Measurements from ENCODE around the gene KIF26A.

Gene KIF26A

DNA sequence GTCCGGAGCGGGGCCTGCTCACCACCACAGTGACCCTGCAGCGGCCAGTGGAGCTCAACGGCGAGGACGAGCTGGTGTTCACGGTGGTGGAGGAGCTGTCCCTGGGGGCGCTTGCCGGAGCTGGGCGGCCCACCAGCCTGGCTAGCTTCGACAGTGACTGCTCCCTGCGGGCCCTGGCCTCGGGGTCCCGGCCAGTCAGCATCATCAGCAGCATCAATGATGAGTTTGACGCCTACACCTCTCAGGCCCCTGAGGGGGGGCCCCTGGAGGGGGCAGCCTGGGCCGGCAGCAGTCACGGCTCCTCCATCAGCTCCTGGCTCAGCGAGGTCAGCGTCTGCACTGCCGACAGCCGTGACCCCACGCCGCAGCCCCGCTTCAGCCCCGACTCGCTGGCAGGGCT lies 37.4 kb downstream of the KIF26A start:
- DNase-seq (ENCODE audit: low read depth in 1 of 2, low spot score in 1 of 2) = no peak

DNA sequence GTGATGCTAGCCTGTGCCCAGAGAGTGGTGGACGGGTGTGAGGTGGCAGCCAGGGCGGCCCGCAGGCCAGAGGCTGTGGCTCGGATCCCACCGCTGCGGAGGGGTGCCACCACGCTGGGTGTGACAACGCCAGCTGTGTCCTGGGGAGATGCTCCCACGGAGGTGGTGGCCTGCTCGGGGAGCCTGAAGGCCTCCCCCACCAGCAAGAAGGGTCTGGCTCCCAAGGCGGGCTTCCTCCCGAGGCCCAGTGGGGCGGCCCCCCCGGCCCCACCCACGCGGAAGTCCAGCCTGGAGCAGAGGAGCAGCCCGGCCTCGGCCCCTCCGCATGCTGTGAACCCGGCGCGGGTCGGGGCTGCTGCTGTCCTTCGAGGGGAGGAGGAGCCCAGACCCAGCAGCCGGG lies 38.2 kb downstream of the KIF26A start:
- DNase-seq (ENCODE audit: low read depth in 1 of 2, low spot score in 1 of 2) = no peak

DNA sequence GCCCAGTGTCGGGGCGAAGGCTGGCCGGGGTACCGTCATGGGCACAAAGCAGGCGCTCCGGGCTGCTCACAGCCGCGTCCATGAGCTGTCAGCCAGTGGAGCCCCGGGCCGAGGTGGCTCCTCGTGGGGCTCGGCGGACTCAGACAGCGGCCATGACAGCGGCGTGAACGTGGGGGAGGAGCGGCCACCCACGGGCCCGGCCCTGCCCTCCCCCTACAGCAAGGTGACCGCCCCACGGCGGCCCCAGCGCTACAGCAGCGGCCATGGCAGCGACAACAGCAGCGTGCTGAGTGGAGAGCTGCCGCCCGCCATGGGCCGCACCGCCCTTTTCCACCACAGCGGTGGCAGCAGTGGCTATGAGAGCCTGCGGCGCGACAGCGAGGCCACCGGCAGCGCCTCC lies 39.0 kb downstream of the KIF26A start:
- no peak for DNase-seq (ENCODE audit: low read depth in 1 of 2, low spot score in 1 of 2)

DNA sequence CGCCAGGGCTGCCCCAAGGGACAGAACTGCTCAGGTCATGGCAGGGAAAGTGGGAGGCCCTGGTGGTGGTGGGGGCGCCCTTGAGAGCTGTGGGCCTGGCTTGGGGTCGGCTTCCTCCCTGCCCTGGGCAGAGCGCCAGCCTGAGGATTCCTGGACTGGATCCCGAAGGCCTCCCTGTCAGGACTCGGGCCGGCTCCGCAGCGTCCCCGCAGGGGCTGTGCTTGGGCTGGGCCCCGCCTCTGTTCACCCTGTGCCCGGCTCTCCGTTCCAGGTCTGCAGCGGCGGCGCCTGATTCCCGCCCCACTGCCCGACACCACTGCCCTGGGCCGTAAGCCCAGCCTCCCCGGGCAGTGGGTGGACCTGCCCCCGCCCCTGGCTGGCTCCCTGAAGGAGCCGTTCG lies 39.9 kb downstream of the KIF26A start:
- no peak for DNase-seq (ENCODE audit: low read depth in 1 of 2, low spot score in 1 of 2)

DNA sequence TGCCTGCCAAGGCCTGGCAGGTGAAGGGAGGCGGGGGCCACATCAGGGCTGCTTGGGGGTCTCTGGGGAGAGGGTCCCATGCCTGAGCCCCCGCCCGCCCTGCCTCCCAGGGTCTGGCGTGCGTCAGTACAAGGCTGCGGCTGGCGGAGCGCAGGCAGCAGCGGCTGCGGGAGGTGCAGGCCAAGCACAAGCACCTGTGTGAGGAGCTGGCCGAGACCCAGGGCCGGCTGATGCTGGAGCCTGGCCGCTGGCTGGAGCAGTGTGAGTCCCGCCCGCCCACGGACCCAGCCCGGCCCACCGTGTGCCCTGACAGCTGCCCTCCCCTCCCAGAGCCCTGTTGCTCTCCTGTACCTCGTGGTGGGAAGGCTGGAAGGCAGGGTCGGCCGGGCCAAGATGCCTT lies 40.7 kb downstream of the KIF26A start:
- DNase-seq (ENCODE audit: low read depth in 1 of 2, low spot score in 1 of 2) = no peak

DNA sequence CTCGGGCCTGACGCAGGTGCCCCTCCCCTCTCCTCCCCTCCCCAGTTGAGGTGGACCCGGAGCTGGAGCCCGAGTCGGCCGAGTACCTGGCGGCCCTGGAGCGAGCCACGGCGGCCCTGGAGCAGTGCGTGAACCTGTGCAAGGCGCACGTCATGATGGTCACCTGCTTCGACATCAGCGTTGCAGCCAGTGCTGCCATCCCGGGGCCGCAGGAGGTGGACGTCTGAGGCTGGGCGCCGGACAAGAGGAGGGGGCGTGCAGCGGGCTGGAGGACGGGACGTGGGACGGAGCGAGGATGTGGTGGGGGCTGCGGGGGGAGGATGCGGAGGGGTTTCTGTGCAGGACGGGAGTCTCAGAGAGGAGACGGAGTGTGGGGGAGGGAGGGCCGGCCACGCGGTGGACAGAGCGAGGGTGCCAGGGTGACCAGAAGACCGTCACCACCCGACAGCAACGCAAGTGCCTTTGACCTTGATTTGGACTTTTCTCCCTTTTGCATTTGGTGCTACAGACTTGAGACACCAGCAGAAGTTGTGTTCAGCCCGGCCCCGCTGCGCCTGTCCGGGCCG lies 41.3 kb downstream of the KIF26A start:
- DNase-seq (ENCODE audit: low read depth in 1 of 2, low spot score in 1 of 2) = no peak

DNA sequence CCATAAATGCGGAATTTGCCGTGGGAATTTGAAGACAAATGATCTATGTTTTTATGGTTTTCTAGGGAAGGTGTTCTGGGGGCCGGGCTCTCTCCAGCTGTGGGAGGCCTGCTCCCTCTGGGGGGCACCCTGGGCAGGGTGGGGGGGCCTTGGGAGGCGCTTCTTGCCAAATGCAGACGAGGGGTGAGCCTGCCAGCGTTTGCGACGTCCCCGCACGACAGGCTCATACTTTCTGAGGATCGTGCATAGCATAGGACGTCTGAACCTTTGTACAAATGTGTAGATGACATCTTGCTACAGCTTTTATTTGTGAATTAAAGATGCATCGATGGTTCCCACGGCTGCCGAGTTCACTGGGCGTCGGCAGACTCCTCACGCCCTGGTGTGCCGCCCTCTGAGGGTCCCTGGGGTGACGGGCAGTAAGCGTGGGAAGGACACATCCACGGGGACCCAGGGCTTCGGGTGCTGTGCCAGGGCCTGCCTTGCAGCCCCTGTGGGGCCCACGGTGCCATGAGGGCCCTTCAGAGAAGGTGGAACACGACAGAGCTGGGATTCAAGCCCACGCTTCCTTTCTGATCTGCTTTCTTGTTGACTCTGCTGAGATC lies 42.3 kb downstream of the KIF26A start:
- no peak for DNase-seq (ENCODE audit: low read depth in 1 of 2, low spot score in 1 of 2)

DNA sequence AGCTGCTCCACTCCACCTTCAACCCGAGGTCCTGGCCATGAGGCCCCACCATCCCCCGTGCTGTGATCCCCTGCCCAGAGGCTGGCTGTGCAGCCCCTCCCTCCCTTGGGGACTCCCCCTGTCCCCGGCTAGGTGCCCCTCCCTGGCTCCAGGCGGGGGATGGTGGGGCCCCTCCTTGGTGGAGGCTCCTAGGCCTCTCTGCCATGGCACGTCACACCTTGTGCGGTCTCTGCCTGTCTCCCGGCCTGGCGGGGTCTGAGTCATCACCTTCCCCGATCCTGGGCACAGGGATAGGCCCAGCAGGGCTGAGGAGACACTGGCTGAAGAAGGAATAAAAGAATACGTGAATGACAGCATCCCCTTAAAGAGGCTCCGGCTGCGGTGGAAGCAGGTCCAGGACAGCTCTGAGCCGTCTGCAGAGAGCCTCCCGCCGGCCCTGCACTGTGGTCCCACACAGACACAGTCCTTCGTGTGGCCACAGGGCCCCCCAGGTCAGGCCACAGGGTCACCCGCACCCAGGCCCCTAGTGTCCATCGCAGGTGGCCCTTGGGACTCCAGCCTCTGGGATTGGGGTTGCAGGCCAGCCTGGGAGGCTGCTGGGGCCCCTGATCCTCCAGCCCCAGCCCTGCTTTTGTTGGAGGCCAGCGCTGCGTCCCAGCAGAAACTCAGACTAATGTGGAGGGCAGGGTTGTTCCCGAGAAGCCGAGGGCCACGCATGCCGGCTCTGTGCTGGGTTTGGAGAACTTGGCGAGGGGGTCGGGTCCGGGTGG lies 43.6 kb downstream of the KIF26A start:
- DNase-seq (ENCODE audit: low read depth in 1 of 2, low spot score in 1 of 2) = no peak

DNA sequence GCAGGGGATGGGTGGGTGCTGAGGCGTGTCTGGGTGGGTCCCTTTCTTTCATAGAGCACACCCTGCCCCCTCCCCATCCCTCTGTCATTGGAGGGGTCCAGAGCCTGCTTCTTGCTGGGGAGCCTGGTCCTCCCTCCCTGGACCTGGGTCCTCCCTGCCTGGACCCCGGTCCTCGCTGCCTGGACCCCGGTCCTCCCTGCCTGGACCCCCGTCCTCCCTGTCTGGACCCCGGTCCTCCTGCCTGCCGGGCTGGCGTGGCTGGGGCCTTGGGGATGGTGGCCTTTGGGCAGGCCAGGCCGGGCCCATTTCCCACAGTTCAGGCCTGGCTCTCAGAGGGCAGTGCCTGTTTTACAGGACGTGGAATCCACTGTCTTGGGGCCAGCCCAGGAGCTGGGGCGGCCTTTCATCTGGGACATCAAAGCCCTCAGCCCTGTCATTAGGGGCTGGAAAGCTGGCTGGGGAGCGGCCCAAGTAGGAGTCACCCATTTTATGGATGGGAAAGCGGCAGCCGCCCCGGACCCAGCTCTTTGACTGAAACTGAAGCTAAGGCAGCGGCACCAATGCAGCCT lies 44.6 kb downstream of the KIF26A start:
- no peak for DNase-seq (ENCODE audit: low read depth in 1 of 2, low spot score in 1 of 2)

DNA sequence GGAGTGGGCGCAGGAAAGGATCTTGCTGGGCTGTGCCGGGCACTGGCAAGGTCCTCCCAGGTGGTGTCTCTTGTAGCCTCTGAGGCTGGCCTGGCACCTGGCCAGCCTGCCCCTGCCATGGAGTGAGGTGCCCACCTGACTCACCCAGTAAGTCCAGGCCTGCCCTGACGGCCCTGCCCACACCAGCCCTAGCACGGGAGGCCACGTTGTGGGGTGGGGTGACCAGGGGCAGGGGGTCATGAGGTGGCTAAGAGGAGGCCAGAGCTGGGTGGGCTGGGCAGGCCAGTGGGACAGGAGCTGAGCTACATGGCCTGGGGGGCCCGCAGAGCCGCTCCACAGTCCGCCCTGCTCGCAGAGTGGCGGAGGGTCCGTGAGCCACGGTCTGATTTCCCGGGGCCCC lies 45.4 kb downstream of the KIF26A start:
- DNase-seq (ENCODE audit: low read depth in 1 of 2, low spot score in 1 of 2) = no peak

DNA sequence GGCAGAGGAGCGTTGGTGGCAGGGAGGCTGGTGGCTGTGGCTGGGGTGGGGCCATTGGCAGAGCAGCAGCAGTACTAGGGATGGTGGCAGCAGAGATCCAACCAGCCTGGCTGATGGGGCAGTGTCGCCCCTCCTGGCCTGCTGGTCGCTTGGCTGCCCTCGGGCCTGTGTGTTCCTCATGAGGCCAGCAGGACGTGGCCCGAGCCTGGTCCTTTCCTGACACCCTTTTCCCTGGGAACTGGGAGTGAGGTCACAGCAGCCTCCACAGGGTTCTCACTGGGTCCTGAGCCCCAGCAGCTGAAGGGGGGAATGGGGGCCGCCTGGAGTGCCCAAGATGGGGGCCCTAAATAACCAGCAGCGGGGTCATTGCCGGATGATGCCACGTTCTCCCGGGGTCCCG lies 46.1 kb downstream of the KIF26A start:
- DNase-seq (ENCODE audit: low read depth in 1 of 2, low spot score in 1 of 2) = no peak

DNA sequence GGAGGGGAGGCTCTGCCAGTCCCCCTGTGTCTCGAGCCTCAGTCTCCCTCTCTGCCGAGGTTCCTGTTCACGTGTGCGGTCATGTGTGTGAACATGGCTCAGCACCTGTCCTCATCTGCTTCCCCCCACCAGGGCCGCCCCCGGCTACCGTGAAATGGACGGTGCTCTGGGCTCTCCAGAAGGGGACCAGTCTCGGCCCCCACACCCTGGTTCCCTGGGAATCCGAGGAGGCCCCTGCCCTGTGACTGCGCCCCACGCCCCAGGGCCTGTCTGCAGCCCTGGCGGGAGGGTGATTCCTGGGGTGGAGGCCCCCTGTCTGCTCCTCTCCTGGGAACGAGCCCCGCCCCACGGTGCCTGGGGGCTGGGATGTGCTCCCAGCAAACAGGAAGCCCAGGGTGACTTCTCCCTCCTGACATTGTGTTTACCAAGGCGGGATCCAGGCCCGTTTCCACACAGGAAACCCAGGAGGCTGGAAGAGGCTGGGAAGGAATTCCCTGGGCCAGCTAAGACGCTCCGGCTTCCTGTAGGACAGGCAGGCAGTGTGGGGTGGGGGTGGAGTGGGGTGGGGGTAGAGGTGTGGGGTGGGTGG lies 46.6 kb downstream of the KIF26A start:
- no peak for DNase-seq (ENCODE audit: low read depth in 1 of 2, low spot score in 1 of 2)

DNA sequence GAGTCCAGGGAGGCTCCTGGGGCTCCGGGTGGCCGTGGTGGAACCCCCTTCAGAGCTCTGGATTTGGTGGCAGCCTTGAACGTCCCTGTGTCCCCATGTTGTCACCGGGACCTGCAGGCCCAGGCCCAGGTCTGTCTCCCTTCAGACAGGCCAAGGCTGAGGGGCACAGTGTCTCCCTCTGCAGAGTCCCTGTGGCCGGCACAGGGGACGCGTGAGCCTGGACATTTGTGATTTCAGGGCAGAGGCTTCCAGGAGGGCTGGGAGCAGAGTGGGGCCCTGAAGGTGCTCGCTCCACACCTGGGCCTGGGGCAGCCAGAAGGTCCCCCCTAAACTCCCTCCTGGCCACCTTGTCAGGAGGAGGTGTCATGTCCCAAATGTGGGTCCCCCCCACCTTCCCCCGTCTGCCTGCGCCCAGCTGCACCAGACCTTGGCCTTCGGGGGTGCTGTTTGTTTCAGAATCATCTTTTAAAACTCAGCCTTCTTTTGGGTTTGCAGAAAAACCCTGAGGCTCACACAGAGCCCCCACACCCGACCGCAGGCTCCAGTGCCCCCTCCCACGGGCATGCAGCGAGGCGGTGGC lies 47.6 kb downstream of the KIF26A start:
- no peak for DNase-seq (ENCODE audit: low read depth in 1 of 2, low spot score in 1 of 2)

DNA sequence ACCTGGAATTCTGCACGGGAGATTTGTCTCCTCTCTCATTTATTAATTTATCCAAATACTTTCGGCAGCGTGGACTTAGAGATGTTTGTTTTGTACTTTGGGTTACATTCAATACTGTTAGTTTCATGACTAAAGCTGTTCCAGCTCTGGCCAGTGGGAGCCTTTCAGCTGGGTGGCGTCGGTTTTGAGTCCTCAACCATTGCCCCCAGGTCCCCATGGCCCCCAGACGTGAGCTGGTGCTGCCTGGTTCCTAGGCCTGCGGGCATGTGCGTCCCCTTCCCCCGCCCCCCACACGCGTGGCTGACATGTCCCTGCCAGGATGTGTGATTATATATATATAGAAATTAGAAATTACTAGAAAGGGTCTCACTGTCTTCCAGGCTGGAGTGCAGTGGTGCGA lies 48.2 kb downstream of the KIF26A start:
- DNase-seq (ENCODE audit: low read depth in 1 of 2, low spot score in 1 of 2) = no peak

DNA sequence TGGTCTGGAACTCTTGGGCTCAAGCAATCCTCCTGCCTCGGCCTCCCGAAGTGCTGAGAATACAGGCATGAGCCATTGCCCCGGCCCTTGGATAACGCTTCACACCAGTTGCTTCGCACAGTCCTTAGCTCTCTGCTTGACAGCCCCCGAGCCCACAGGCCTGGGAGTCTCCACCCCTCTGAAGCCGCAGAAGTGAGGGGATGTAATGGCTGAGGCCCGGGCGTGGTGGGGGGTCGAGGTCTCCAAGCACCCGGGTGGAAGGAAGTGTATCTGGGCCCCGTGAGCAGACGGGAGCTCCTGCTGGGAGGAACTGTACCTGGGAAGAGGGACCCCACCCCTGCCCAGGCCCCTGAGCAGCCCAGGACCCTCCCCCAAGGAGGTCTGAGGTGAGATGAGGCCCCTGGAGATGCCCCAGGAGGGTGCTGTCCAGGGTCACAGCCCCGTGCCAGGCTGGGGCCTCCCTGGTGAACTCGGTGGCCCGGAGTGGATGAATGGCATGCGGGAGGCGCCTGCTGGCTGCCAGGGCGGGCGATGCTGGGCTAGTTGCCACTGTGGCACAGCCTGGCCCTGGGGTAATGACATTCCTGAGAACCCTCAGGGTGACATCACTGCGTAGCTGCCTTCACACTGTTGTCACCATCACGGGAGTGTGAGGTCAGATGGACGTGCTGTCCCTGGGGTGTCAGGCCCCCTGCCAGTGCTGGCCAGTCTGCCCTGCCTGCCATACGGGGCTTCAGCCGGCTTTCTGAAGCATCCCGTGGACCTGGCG lies 48.9 kb downstream of the KIF26A start:
- DNase-seq (ENCODE audit: low read depth in 1 of 2, low spot score in 1 of 2) = no peak

DNA sequence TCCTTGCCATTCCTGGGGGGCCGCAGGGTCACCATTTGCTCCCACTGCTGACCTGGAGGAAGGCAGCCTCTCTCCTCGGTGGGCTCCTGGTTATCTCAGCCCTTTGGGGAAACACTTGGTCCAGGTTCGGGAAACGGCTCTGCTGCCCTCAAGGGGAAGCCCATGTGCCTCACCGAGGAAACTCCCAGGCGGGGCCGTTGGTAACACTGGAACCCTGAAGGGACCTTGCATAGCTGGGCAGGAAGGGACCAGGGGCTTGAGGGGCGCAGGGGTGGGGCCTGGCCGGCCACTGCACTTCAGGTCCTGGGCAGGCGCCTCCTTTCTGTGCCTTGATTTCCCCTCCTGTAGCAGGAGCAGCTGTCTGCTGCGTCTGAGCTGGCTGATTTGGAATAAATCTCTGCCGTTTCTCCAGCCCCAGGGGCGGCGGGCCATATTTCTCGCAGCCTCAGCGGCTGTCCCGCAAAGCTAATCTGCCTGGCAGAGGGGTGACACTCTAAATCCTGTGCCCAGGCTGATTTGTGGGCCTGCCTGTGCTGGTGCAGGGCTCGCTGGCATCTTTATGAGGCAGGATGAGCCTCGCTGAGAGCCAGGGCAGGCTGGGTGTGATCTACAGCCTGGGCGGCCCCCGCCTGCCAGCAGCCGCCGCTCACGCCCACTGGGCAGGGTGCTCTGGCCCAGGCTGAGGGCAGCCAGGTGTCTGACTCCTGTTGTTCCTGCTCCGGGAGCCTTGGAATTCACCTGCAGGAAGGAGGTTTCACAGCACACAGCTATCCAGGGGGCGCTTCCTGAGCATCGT lies 49.7 kb downstream of the KIF26A start:
- DNase-seq (ENCODE audit: low read depth in 1 of 2, low spot score in 1 of 2) = no peak

DNA sequence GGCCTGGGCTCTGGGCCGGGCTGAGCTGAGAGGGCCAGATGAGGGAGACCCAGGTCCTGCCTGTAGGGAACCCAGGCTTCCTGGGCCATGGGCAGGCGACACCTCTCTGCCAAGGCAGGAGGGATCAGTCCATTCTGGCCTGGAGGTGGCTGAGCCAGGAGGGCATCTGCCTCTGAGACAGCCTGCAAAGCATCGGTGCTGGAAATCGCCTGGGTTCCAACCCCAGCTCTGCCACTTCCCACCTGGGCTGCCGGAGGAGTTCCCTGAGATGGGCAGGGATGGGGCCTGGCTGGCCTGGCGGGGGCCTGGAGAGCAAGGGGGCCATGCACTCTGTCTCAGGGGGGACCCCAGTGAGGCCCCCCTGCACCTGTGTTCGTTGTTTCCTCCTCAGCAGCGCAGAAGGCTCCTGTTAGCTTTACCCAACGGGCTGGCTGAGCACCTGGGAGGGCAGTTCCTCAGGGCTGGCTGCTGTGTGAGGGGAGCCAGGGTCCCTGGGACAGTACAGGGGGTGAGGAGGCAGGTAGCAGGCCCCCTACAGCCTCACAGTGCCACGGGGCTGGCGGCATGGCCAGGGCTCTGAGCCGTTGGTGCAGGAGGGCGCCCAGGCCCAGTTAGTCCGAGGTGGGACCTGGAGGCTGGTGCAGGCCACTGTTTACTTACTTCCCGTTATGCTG lies 50.5 kb downstream of the KIF26A start:
- DNase-seq (ENCODE audit: low read depth in 1 of 2, low spot score in 1 of 2) = no peak

DNA sequence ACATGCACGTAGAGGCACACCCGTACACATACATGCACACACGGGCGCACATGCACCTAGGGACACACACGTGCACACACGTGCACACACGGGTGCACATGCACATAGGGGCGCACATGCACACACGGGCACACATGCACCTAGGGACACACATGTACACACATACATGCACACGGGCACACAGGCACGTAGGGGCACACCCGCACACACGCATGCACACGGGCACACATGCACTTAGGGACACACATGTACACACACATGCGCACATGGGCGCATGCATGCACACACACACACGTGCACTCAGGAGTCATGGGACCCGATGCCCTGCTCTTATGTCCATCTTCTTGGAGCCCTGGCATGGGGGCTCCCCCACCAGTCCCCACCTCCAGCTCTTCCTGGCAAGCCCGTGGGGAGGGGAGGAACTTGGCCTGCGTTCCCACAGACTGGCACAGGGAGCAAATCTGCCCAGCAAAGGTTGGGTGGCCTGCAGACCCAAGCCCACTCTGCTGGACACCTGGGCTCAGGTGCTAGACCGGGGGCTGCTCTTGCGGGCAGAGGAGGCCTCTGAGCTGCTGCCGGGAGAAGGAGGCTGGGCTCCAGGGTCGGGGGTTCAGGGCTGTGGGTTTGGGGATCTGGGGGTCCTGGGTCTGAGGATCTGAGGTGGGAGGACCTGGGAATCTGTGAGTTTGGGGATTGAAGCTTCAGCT lies 51.4 kb downstream of the KIF26A start:
- no peak for DNase-seq (ENCODE audit: low read depth in 1 of 2, low spot score in 1 of 2)

DNA sequence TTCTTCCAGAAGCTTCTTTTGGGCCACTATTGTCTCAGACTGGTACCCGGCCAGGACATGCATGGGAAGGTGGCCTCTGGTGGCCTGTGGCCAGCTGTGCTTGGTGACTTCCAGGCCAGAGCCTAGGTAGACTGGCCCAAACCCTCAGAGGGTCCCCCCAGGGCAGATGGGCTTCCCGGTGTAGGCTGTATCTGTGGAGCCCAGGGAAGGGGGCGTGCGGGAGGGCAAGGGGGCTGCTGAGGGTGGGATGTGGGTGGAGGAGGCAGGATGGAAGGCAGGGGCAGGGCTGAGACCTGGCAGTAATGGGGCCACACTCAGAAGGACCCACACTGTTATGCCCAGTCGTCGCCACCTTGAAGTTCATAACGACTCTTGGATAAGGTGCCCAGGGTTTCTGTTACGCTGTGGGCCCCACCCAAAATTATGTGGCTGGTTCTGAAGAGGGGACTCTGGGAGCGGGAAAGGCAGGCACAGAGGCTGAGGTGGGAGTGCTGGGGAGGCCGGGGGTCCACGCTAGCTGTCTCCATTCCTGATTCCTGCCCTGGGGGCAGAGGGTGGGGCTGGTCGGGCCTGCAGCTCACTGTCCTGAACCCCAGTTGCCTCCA lies 52.1 kb downstream of the KIF26A start:
- no peak for DNase-seq (ENCODE audit: low read depth in 1 of 2, low spot score in 1 of 2)

Data from activated CD4-positive, alpha-beta T cell treated with anti-CD3 and anti-CD28 coated beads, Interleukin-2, amount 50 U/mL, for 24 hours (primary cell).